Measurements from ENCODE around the gene POLK.

Gene POLK

GRCh38 chr5:75639535-75640311 is 128.0 kb downstream of the POLK start:
- H3K4me3 ChIP-seq (ENCODE audit: low read depth, low read length): no peak overlapping the region
- no peak for TF ChIP-seq CTCF (IDR thresholded peaks at IDR 0.05; ENCODE audit: low read depth, low read length, missing control alignments)
- DNase-seq (ENCODE audit: low read depth): no peak

- no peak overlapping the region for H3K4me3 ChIP-seq (ENCODE audit: low read depth, low read length)
- TF ChIP-seq CTCF (IDR thresholded peaks at IDR 0.05; ENCODE audit: low read depth, low read length, missing control alignments): no peak
- no peak for DNase-seq (ENCODE audit: low read depth)
Measured at GRCh38 chr5:75640395-75640794, 128.7 kb downstream of the POLK start.

GRCh38 chr5:75640826-75641225 is 129.1 kb downstream of the POLK start:
- no peak for TF ChIP-seq CTCF (IDR thresholded peaks at IDR 0.05; ENCODE audit: low read depth, low read length, missing control alignments)
- H3K4me3 ChIP-seq (ENCODE audit: low read depth, low read length): no peak overlapping the region
- no peak for DNase-seq (ENCODE audit: low read depth)

- TF ChIP-seq CTCF (IDR thresholded peaks at IDR 0.05; ENCODE audit: low read depth, low read length, missing control alignments): no peak
- DNase-seq (ENCODE audit: low read depth): no peak
- no peak overlapping the region for H3K4me3 ChIP-seq (ENCODE audit: low read depth, low read length)
Measured at GRCh38 chr5:75648712-75649111, 137.0 kb downstream of the POLK start.
